Activated naive CD8-positive, alpha-beta T cell treated with anti-CD3 and anti-CD28 coated beads, Interleukin-2, amount 50 U/mL, for 24 hours (primary cell): ENCODE results near the gene MAP2K5.

ENCODE experiments used
- ATAC-seq: fragments of 150-1000 bp; cut with Tn5 transposase; one replicate; pipeline ENCODE4 v1.10.0; 2021
- DNase-seq: peaks from one replicate; pipeline ENCODE4 v3.0.0; 2021
- H3K27ac Mint-ChIP-seq: one replicate; pipeline ENCODE4 v1.8.0; 2021; ENCODE audit warnings: mild to moderate bottlenecking, mixed read lengths
- H3K27me3 Mint-ChIP-seq: one replicate; pipeline ENCODE4 v1.8.0; 2021; ENCODE audit warnings: mixed read lengths
- H3K36me3 Mint-ChIP-seq: one replicate; pipeline ENCODE4 v1.8.0; 2021; ENCODE audit warnings: low read depth, mixed read lengths
- H3K4me1 Mint-ChIP-seq: one replicate; pipeline ENCODE4 v1.8.0; 2021; ENCODE audit warnings: mixed read lengths
- H3K4me3 Mint-ChIP-seq: one replicate; pipeline ENCODE4 v1.8.0; 2021; ENCODE audit warnings: mild to moderate bottlenecking, moderate library complexity, mixed read lengths
- H3K9me3 Mint-ChIP-seq: one replicate; pipeline ENCODE4 v1.8.0; 2021; ENCODE audit warnings: mixed read lengths

MAP2K5 gene

GRCh38 chr15:67563092-67563491 is 20.6 kb downstream of the MAP2K5 start:
- H3K9me3 Mint-ChIP-seq: no peaks in the 10 kb centered on the region
- peaks cover 22% of the 10 kb centered on the region for H3K36me3 Mint-ChIP-seq
- no peak overlapping the region for H3K27ac Mint-ChIP-seq
- no peaks in the 10 kb centered on the region for H3K27me3 Mint-ChIP-seq
- H3K4me1 Mint-ChIP-seq: peaks cover 15% of the 10 kb centered on the region
- DNase-seq: no peak
- no peak for ATAC-seq
- no peak overlapping the region for H3K4me3 Mint-ChIP-seq

DNA sequence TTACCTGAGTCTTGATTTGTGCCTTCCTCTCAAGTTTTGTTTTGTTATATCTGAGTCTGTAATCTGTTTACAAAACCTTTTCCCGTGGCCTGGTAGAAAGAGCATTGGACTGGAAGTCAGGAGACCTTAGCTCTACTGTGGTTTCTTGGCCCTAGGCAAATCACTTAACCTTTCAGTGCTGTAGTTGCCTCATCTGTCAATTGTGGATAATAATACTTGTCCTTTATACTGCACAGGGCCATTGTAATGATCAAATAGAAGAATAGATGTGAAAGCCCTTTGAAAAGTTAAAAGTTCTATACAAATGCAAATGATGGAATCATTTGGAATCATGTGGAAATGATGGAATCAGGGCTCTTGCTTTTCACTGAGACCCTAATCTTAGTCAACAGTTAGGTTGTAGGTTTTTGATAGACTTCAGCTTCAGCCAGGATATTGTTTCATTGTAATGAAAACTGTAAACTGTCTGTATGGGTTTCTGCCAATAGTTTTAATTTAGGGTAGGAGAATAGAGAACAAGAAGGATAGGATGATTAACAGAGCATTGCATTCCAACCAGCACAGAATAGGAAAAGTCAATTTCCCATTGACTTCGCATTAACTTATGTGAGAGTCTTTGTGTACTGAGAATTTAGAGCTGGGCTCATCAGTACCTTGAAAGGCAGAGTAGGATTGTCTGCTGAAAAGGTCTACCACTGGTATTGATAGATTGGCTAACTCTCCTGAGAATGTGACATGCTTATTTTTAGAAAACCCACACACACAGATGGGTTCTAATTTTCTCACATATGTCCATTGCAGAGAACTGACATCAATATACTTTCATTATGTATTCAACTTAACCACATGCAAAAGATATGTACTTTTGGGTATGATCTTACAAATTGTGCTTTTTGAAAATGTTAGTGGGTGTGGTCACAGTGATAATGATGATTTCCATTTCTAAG is 21.8 kb downstream of the MAP2K5 start:
- peaks cover 12% of the 10 kb centered on the region for H3K36me3 Mint-ChIP-seq
- ATAC-seq: peak; percentile 63

GRCh38 chr15:67564968-67565345 is 22.5 kb downstream of the MAP2K5 start:
- DNase-seq (no peak), ATAC-seq (peak; percentile 36)
- H3K36me3 Mint-ChIP-seq: peaks cover 12% of the 10 kb centered on the region

More for the DNA sequence above, 21.8 kb downstream of the MAP2K5 start:
- H3K27me3 Mint-ChIP-seq: no peaks in the 10 kb centered on the region
- DNase-seq: no peak
- no peak overlapping the region for H3K27ac Mint-ChIP-seq
- H3K9me3 Mint-ChIP-seq: no peaks in the 10 kb centered on the region
- H3K4me3 Mint-ChIP-seq: no peak overlapping the region
- H3K4me1 Mint-ChIP-seq: peaks cover 15% of the 10 kb centered on the region

DNA sequence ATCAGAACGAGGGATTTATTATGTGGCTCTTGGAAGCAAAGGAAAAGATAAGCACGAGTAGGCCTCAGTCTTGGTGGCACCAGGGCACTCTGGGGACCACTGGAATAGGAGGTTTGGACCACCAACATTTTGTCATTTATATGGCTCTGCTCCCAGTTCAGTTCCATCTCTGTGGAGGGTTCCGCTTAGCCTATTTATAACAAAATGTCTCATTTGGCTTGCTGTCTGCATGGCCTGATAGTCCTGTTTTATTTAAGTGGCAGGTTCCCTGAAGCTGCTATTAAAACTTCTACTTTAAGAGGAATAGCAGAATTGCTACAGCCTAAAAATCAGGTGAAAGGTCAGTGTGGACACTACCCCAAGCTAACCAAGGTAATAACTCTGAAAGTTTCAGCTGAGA is 27.2 kb downstream of the MAP2K5 start:
- Mint-ChIP-seq H3K27me3 (no peaks in the 10 kb centered on the region), H3K27ac (no peak overlapping the region), H3K4me3 (no peak overlapping the region), H3K36me3 (peaks cover 5% of the 10 kb centered on the region), H3K9me3 (no peaks in the 10 kb centered on the region), H3K4me1 (peaks cover 7% of the 10 kb centered on the region)
- ATAC-seq (no peak), DNase-seq (no peak)

More at GRCh38 chr15:67564968-67565345, 22.5 kb downstream of the MAP2K5 start:
- H3K9me3 Mint-ChIP-seq: no peaks in the 10 kb centered on the region
- H3K4me3 Mint-ChIP-seq: no peak overlapping the region
- H3K27me3 Mint-ChIP-seq: no peaks in the 10 kb centered on the region
- peaks cover 15% of the 10 kb centered on the region for H3K4me1 Mint-ChIP-seq
- H3K27ac Mint-ChIP-seq: no peak overlapping the region

- Mint-ChIP-seq H3K4me1 (peaks cover 7% of the 10 kb centered on the region), H3K36me3 (peaks cover 4% of the 10 kb centered on the region), H3K9me3 (no peaks in the 10 kb centered on the region)
Observed at GRCh38 chr15:67570875-67571647, 28.6 kb downstream of the MAP2K5 start.

DNA sequence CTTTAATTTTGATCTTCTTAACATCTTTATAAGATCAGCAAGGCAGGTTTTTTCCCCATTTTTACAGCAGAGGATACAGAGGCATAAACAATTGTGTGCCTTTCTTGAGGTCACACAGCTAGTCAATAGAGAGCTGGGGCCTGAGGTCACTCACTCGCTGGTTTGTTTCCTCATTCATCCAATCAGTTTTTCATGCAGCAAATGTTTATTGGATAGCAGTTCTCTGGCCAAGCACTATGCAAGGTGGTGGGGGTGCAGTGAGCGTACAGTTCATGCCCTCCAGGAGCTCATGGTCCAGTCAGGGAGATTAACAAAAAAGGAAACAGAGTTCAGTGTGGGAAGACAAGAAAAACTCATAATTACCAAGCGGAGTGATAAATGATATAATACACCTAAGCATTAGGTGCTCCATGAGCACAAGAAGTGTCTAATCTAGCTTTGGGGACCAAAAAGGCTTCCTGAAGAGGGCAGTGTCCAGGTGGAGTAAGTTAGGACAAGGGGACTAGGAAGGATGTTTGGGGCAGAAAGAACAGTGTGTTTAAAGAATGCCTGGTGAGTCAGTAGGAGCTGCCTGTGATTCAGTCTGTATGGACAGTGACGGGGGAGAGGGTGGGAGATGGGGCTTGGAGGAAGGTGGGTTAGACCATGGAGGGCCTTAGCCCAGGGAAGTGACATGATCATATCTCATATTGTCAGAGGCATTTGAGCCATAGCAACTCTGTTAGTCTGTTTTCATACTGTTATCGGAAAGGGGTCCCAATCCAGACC is 29.3 kb downstream of the MAP2K5 start:
- peaks cover 7% of the 10 kb centered on the region for H3K4me1 Mint-ChIP-seq
- H3K4me3 Mint-ChIP-seq: no peak overlapping the region
- no peaks in the 10 kb centered on the region for H3K9me3 Mint-ChIP-seq
- H3K36me3 Mint-ChIP-seq: peaks cover 4% of the 10 kb centered on the region
- ATAC-seq: no peak
- H3K27me3 Mint-ChIP-seq: no peaks in the 10 kb centered on the region
- H3K27ac Mint-ChIP-seq: no peak overlapping the region
- no peak for DNase-seq

More at GRCh38 chr15:67570875-67571647, 28.6 kb downstream of the MAP2K5 start:
- DNase-seq (no peak), ATAC-seq (no peak)
- Mint-ChIP-seq H3K27me3 (no peaks in the 10 kb centered on the region), H3K27ac (no peak overlapping the region), H3K4me3 (no peak overlapping the region)

- Mint-ChIP-seq H3K27ac (no peak overlapping the region), H3K4me1 (peaks cover 7% of the 10 kb centered on the region), H3K9me3 (no peaks in the 10 kb centered on the region), H3K27me3 (no peaks in the 10 kb centered on the region), H3K36me3 (peaks cover 4% of the 10 kb centered on the region), H3K4me3 (no peak overlapping the region)
- DNase-seq: no peak
- no peak for ATAC-seq
Observed at GRCh38 chr15:67573194-67573593, 30.7 kb downstream of the MAP2K5 start.

DNA sequence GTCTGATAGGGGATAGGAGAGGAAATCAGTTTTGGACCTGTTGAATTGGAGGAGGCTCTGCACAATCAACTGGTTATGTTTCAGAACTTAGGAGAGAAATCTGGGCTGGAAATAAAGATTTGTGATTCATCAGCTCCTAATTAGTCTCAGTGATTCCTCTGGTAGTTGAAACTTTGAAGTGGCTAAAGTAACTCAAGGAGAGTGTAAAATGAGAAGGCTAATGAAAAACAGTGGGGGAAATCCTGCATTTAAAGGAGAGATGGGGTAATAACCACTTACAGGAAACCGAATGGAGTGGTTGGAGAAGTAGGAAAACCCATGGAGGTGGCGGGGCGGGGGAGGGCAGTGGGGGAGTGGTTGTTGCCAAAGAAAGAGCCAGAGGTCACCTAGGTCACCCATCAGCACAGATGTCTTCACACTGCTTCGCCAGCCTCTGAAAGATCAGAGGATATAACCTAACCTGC is 32.6 kb downstream of the MAP2K5 start:
- H3K4me3 Mint-ChIP-seq: no peak overlapping the region
- no peaks in the 10 kb centered on the region for H3K27me3 Mint-ChIP-seq
- no peaks in the 10 kb centered on the region for H3K9me3 Mint-ChIP-seq
- peaks cover 5% of the 10 kb centered on the region for H3K36me3 Mint-ChIP-seq
- H3K4me1 Mint-ChIP-seq: peaks cover 7% of the 10 kb centered on the region
- ATAC-seq: no peak
- H3K27ac Mint-ChIP-seq: no peak overlapping the region
- no peak for DNase-seq

- H3K27ac Mint-ChIP-seq: no peak overlapping the region
- no peak overlapping the region for H3K4me3 Mint-ChIP-seq
- peaks cover 7% of the 10 kb centered on the region for H3K4me1 Mint-ChIP-seq
- DNase-seq (no peak), ATAC-seq (no peak)
- H3K36me3 Mint-ChIP-seq: peaks cover 8% of the 10 kb centered on the region
- H3K9me3 Mint-ChIP-seq: no peaks in the 10 kb centered on the region
- H3K27me3 Mint-ChIP-seq: no peaks in the 10 kb centered on the region
Observed at GRCh38 chr15:67578020-67578600, 35.6 kb downstream of the MAP2K5 start.

DNA sequence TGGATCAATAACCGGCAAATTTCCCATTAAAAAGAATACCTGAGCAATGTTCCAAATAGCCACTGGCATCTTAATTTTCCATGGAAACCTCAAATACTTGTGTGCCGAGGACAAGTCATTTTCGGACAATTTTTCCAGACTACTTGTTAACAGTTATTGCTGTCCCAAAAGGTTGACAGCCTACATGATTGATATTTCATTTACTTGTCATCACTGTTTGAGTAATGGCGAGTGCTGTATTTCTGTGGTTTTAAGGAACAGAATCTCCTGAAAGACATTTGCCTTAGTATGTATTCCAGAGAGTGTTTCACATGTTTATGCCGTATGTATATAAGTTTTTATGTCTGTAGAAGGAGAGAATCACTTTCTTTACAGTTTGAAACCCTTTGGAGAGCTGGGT is 36.7 kb downstream of the MAP2K5 start:
- H3K4me3 Mint-ChIP-seq: no peak overlapping the region
- DNase-seq: no peak
- ATAC-seq: no peak
- H3K27ac Mint-ChIP-seq: no peak overlapping the region
- H3K9me3 Mint-ChIP-seq: no peaks in the 10 kb centered on the region
- H3K36me3 Mint-ChIP-seq: peaks cover 6% of the 10 kb centered on the region
- no peaks in the 10 kb centered on the region for H3K27me3 Mint-ChIP-seq
- H3K4me1 Mint-ChIP-seq: peaks cover 4% of the 10 kb centered on the region

- Mint-ChIP-seq H3K36me3 (peaks cover 7% of the 10 kb centered on the region), H3K9me3 (no peaks in the 10 kb centered on the region), H3K27me3 (no peaks in the 10 kb centered on the region), H3K4me1 (peaks cover 2% of the 10 kb centered on the region), H3K27ac (no peak overlapping the region), H3K4me3 (no peak overlapping the region)
- DNase-seq (no peak), ATAC-seq (no peak)
Observed at GRCh38 chr15:67579967-67580366, 37.5 kb downstream of the MAP2K5 start.

GRCh38 chr15:67584157-67584556 is 41.7 kb downstream of the MAP2K5 start:
- no peaks in the 10 kb centered on the region for H3K27me3 Mint-ChIP-seq
- no peak for DNase-seq
- H3K4me3 Mint-ChIP-seq: no peak overlapping the region
- no peak overlapping the region for H3K27ac Mint-ChIP-seq
- no peaks in the 10 kb centered on the region for H3K4me1 Mint-ChIP-seq
- H3K9me3 Mint-ChIP-seq: no peaks in the 10 kb centered on the region
- no peak for ATAC-seq
- peaks cover 14% of the 10 kb centered on the region for H3K36me3 Mint-ChIP-seq

- no peak for DNase-seq
Observed at GRCh38 chr15:67585681-67586080, 43.2 kb downstream of the MAP2K5 start.

DNA sequence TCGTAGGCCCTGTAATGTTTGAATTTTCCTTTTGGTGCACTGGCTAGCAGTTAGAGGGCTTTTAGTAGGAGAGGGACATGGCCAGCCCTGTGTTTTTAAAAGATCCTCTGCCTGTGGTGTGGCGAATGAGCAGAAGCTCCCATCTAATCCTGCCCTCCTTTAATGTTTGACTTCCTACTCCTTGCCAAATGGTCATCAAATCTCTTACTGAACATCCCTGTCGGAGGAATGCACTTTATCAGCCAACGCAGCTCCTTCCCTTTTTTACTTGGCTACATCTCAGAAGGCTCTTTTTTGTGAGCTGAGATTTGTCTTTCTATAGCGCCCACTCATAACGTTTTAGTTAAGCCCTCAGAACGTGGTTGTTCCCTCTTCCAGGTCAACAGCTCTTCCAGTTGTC is 44.8 kb downstream of the MAP2K5 start:
- no peaks in the 10 kb centered on the region for H3K9me3 Mint-ChIP-seq
- H3K36me3 Mint-ChIP-seq: peaks cover 12% of the 10 kb centered on the region
- H3K4me3 Mint-ChIP-seq: no peak overlapping the region
- no peaks in the 10 kb centered on the region for H3K4me1 Mint-ChIP-seq
- no peak overlapping the region for H3K27ac Mint-ChIP-seq
- ATAC-seq (no peak), DNase-seq (no peak)
- H3K27me3 Mint-ChIP-seq: no peaks in the 10 kb centered on the region

More at GRCh38 chr15:67585681-67586080, 43.2 kb downstream of the MAP2K5 start:
- no peak overlapping the region for H3K4me3 Mint-ChIP-seq
- no peaks in the 10 kb centered on the region for H3K4me1 Mint-ChIP-seq
- no peaks in the 10 kb centered on the region for H3K27me3 Mint-ChIP-seq
- no peak overlapping the region for H3K27ac Mint-ChIP-seq
- peaks cover 12% of the 10 kb centered on the region for H3K36me3 Mint-ChIP-seq
- no peaks in the 10 kb centered on the region for H3K9me3 Mint-ChIP-seq
- no peak for ATAC-seq
